Thyroid gland (tissue), 4 donors: ENCODE measurements around the gene DLG1.

ENCODE experiments used
- POLR2A ChIP-seq, 2 donors: fragments of 450-650 bp; IDR thresholded peaks; one replicate each; pipeline ENCODE4 v1.6.1; 2017; ENCODE audit warnings: antibody characterized with exemption in 2 of 2, mild to moderate bottlenecking in 2 of 2, moderate library complexity in 1 of 2
- TF ChIP-seq, protein P1 (sequence below), 6 experiments: fragments of 200-600 bp in 3 of 6; fragments of 450-650 bp in 3 of 6; sonication (generic) in 3 of 6; IDR thresholded peaks; one replicate each; pipeline ENCODE4 v1.5.1; 2016 to 2019; ENCODE audit warnings: antibody characterized with exemption in 6 of 6, mild to moderate bottlenecking in 2 of 6, inconsistent platforms in 1 of 6, moderate library complexity in 1 of 6

DNA sequence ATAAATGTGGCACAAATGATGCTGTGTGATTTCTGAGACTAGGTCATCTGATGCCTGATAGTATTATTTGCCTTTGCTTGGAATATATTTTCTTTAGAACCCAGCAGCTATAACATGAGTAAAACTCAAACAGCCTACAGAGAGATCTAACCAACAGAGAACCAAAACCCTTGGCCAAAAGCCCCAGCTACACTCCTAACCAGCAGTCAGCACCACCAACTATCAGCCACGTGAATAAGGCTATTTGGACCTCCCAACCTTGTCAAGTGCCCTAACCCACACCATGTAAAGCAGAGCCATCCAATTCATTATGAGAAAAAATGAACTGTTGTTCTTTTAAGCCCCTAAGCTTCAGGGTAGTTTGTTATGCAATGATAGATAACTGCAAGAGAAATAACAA is 154.2 kb downstream of the DLG1 start:
- TF ChIP-seq, protein P1, sequence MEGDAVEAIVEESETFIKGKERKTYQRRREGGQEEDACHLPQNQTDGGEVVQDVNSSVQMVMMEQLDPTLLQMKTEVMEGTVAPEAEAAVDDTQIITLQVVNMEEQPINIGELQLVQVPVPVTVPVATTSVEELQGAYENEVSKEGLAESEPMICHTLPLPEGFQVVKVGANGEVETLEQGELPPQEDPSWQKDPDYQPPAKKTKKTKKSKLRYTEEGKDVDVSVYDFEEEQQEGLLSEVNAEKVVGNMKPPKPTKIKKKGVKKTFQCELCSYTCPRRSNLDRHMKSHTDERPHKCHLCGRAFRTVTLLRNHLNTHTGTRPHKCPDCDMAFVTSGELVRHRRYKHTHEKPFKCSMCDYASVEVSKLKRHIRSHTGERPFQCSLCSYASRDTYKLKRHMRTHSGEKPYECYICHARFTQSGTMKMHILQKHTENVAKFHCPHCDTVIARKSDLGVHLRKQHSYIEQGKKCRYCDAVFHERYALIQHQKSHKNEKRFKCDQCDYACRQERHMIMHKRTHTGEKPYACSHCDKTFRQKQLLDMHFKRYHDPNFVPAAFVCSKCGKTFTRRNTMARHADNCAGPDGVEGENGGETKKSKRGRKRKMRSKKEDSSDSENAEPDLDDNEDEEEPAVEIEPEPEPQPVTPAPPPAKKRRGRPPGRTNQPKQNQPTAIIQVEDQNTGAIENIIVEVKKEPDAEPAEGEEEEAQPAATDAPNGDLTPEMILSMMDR (IDR thresholded peaks at IDR 0.05): no peak
- TF ChIP-seq POLR2A (IDR thresholded peaks at IDR 0.05): no peak
